Tibial nerve (tissue), 4 donors: ENCODE measurements around the gene RNF26. TPM values are rescaled to one million over a fixed set of nuclear protein-coding genes. Genes with fewer than 3 reads are reported as not detected.

Experiments
- DNase-seq, 2 donors: peaks; one replicate each; pipeline ENCODE4 v3.0.0-alpha.2; 2019; ENCODE audit warnings: low spot score in 2 of 2
- H3K27ac ChIP-seq, 4 donors: fragments of 200-600 bp; sonication (generic) in 3 of 4; one replicate each; pipeline ENCODE4 v1.5.1; 2017 to 2019; ENCODE audit warnings: mild to moderate bottlenecking in 1 of 4
- H3K27me3 ChIP-seq, 2 donors: fragments of 200-600 bp; sonication (generic) in 1 of 2; one replicate each; pipeline versions ENCODE4 v1.5.1 to v1.6.0; 2017 to 2019
- H3K36me3 ChIP-seq, 3 donors: fragments of 200-600 bp; sonication (generic); one replicate each; pipeline ENCODE4 v1.5.1; 2018 to 2019
- H3K4me1 ChIP-seq, 4 donors: fragments of 200-600 bp; sonication (generic) in 3 of 4; one replicate each; pipeline ENCODE4 v1.5.1; 2017 to 2019
- H3K4me3 ChIP-seq, 4 donors: fragments of 200-600 bp; sonication (generic) in 3 of 4; one replicate each; pipeline ENCODE4 v1.5.1; 2017 to 2019; ENCODE audit warnings: mild to moderate bottlenecking in 1 of 4, moderate library complexity in 1 of 4
- H3K9me3 ChIP-seq, 4 donors: fragments of 200-600 bp; sonication (generic) in 3 of 4; one replicate each; pipeline ENCODE4 v1.5.1; 2017 to 2019
- CTCF ChIP-seq, 5 experiments: fragments of 200-600 bp in 3 of 5; fragments of 450-650 bp in 2 of 5; sonication (generic) in 3 of 5; IDR thresholded peaks; one replicate each; pipeline ENCODE4 v1.5.1; 2016 to 2019; ENCODE audit warnings: antibody characterized with exemption in 5 of 5, mild to moderate bottlenecking in 3 of 5, moderate library complexity in 2 of 5
- EP300 ChIP-seq, 2 donors: sonication (generic); formaldehyde crosslinking; IDR thresholded peaks; one replicate each; pipeline ENCODE4 v1.6.1; 2017; ENCODE audit warnings: antibody characterized with exemption in 2 of 2, mild to moderate bottlenecking in 1 of 2
- POLR2A ChIP-seq, 2 donors: fragments of 450-650 bp; IDR thresholded peaks; one replicate each; pipeline ENCODE4 v1.6.1; 2017; ENCODE audit warnings: antibody characterized with exemption in 2 of 2, mild to moderate bottlenecking in 2 of 2, moderate library complexity in 2 of 2
- WGBS, 2 donors: methylation state at CpG; one replicate each; pipeline ENCODE4 v1.1.5; 2018; 5-methylcytosine and 5-hydroxymethylcytosine counted together
- total RNA-seq, 4 donors: library from RNA; depleted of rRNA; stranded (reverse); fragments of >200 nt; gene quantifications; one replicate each; pipeline ENCODE4 v1.1.0, GENCODE V29; 2016

RNF26 gene
- total RNA-seq = 10 to 100 TPM; 13.8 to 19.2 (median 15.9) TPM

GRCh38 chr11:119334174-119334930 is at the start of gene RNF26:
Gene RNF26 (plus strand): TSS chr11:119334527. CDS start chr11:119335123, 596 bp downstream.
- Histone ChIP-seq H3K4me1 (peaks cover 0 to 50% (median 22%) of the 10 kb centered on the region in 4 donors), H3K4me3 (peak within 1 kb of the TSS; percentile 75 to 88 (median 82)), H3K9me3 (no peaks in the 10 kb centered on the region), H3K36me3 (peaks cover 0 to 23% (median 0%) of the 10 kb centered on the region in 3 donors), H3K27ac (peak within 1 kb of the TSS; percentile 83 to 94 (median 88)), H3K27me3 (no peaks in the 10 kb centered on the region)
- peak; percentile 31 to 91 for TF ChIP-seq EP300 (IDR thresholded peaks at IDR 0.05)
- no peak for TF ChIP-seq CTCF (IDR thresholded peaks at IDR 0.05)
- peak; percentile 47 to 78 for TF ChIP-seq POLR2A (IDR thresholded peaks at IDR 0.05)
- 0% methylated on average over 33 to 52 of the region's 54 CpGs for WGBS, 2 donors
- DNase-seq = peak; percentile 94 to 98

- DNase-seq = no peak
- peak overlapping the region in 1 of 4 donors; percentile 36 for H3K27ac ChIP-seq
- H3K36me3 ChIP-seq = peaks cover 0 to 54% (median 9%) of the 10 kb centered on the region in 3 donors
- no peak overlapping the region for H3K4me3 ChIP-seq
- H3K9me3 ChIP-seq = no peaks in the 10 kb centered on the region
- TF ChIP-seq EP300 (IDR thresholded peaks at IDR 0.05) (no peak), POLR2A (IDR thresholded peaks at IDR 0.05) (no peak)
- peaks cover 0 to 8% (median 0%) of the 10 kb centered on the region in 4 donors for H3K4me1 ChIP-seq
- no peaks in the 10 kb centered on the region for H3K27me3 ChIP-seq
- WGBS, 2 donors = 91 to 95% methylated on average over 9 of the region's 9 CpGs
These were observed 48.9 kb upstream of the RNF26 start for GRCh38 chr11:119285431-119285830.

DNA sequence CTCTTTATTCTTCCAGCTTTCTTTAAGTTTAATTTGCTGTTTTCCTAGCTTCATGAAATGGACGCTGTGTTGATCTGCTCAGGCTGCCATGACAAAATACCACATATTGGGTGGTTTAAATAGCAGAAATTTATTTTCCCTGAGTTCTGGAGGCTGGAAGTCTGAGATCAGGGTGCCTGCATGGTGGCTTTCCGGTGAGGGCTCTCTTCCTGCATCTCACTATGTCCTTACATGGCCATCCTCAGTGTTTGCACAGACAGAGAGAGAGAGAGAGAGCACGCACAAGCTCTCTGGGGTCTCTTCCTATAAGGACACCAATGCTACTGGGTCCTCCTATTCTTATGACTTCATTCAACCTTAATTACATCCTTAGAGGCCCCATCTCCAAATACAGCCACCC is 46.1 kb upstream of the RNF26 start:
- peaks cover 0 to 73% (median 19%) of the 10 kb centered on the region in 3 donors for H3K36me3 ChIP-seq
- H3K4me1 ChIP-seq = peaks cover 0 to 8% (median 0%) of the 10 kb centered on the region in 4 donors
- H3K9me3 ChIP-seq = peaks cover 0 to 11% (median 2%) of the 10 kb centered on the region in 4 donors
- DNase-seq = no peak
- H3K4me3 ChIP-seq = no peak overlapping the region
- TF ChIP-seq CTCF (IDR thresholded peaks at IDR 0.05) = no peak
- TF ChIP-seq EP300 (IDR thresholded peaks at IDR 0.05) = no peak
- TF ChIP-seq POLR2A (IDR thresholded peaks at IDR 0.05) = no peak
- WGBS, 2 donors = 92 to 95% methylated on average over 3 of the region's 3 CpGs
- no peaks in the 10 kb centered on the region for H3K27me3 ChIP-seq
- no peak overlapping the region for H3K27ac ChIP-seq

DNA sequence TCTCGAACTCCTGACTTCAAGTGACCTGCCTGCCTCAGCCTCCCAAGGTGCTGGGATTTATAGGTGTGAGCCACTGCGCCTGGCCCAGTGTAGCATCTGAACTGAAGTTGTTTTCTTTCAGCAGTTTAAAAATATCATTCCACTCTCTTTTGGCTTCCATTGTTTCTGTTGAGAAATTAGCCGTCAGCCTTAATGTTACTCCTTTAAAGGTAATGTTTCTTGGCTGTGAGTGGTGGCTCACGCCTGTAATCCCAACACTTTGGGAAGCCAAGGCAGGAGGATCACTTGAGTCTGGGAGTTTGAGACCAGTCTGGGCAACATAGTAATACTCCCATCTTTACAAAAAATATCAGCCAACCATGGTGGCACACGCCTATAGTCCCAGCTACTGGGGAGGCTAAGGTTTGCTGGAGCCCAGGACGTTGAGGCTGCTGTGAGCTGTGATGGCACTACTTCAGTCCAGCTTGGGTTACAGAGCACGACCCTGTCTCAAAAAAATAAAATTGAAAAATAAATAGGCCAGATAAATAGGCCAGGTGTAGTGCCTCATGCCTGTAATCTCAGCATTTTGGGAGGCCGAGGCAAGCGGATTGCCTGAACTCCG is 43.3 kb upstream of the RNF26 start:
- Histone ChIP-seq H3K27me3 (no peaks in the 10 kb centered on the region), H3K4me1 (no peaks in the 10 kb centered on the region), H3K4me3 (no peak overlapping the region), H3K27ac (no peak overlapping the region), H3K9me3 (peaks cover 0 to 11% (median 2%) of the 10 kb centered on the region in 4 donors), H3K36me3 (peaks cover 0 to 66% (median 9%) of the 10 kb centered on the region in 3 donors)
- 97% methylated on average over 10 of the region's 10 CpGs for WGBS, 2 donors
- no peak for TF ChIP-seq POLR2A (IDR thresholded peaks at IDR 0.05)
- TF ChIP-seq CTCF (IDR thresholded peaks at IDR 0.05) = no peak
- TF ChIP-seq EP300 (IDR thresholded peaks at IDR 0.05) = no peak
- DNase-seq = no peak

DNA sequence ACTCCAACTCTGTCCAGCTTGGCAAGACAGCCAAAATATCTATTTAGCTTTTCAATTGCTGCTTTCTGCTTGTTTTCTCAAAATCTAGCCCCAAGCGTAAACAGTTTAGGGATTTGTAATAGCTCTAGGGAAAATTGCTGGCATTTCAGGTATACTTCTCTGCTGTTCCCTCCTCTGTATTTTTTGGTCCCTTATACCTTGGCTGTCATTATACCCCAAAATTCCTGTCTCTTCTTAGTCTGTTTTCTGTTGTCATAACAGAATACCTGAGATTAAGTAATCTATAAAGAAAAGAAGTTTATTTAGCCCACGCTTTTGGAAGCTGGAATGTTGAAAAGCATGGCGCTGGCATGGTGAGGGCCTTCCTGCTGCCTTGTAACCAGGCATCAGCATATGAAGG is 40.9 kb upstream of the RNF26 start:
- no peak for DNase-seq
- Histone ChIP-seq H3K4me3 (no peak overlapping the region), H3K36me3 (peaks cover 0 to 60% (median 9%) of the 10 kb centered on the region in 3 donors), H3K4me1 (peaks cover 0 to 7% (median 0%) of the 10 kb centered on the region in 4 donors), H3K9me3 (peaks cover 0 to 11% (median 2%) of the 10 kb centered on the region in 4 donors), H3K27me3 (no peaks in the 10 kb centered on the region), H3K27ac (no peak overlapping the region)
- TF ChIP-seq CTCF (IDR thresholded peaks at IDR 0.05) (no peak), EP300 (IDR thresholded peaks at IDR 0.05) (no peak), POLR2A (IDR thresholded peaks at IDR 0.05) (no peak)
- 96 to 99% methylated on average over 3 of the region's 3 CpGs for WGBS, 2 donors
